Measurements from ENCODE around the gene ANG.

DNA sequence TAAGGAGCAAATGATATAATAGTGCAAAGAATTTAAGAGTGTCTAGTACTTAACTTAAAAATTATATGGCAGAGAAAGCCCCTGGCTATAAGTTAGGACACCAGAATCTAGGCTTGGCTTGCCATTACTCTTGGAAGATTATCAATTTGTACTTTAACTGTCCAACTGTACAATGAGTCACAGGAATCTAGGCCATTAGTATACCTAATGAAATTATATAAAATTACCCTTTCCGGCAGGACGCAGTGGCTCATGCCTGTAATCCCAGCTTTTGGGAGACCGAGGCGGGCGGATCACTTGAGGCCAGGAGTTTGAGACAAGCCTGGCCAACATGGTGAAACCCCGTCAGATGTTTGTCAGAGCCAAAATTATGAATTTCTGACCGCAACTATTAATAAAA, 46.4 kb upstream of the ANG start:
- TF ChIP-seq, protein P1, sequence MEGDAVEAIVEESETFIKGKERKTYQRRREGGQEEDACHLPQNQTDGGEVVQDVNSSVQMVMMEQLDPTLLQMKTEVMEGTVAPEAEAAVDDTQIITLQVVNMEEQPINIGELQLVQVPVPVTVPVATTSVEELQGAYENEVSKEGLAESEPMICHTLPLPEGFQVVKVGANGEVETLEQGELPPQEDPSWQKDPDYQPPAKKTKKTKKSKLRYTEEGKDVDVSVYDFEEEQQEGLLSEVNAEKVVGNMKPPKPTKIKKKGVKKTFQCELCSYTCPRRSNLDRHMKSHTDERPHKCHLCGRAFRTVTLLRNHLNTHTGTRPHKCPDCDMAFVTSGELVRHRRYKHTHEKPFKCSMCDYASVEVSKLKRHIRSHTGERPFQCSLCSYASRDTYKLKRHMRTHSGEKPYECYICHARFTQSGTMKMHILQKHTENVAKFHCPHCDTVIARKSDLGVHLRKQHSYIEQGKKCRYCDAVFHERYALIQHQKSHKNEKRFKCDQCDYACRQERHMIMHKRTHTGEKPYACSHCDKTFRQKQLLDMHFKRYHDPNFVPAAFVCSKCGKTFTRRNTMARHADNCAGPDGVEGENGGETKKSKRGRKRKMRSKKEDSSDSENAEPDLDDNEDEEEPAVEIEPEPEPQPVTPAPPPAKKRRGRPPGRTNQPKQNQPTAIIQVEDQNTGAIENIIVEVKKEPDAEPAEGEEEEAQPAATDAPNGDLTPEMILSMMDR (IDR thresholded peaks at IDR 0.05; ENCODE audit: low read depth, low read length): no peak
- TF ChIP-seq EZH2phosphoT487 (IDR thresholded peaks at IDR 0.05; ENCODE audit: low read depth): no peak
